ENCODE results near the gene CX3CR1.
"Not testable (repeated sequence)": the region's sequence is repeated elsewhere in the genome, so short reads cannot be mapped to it uniquely, and the experiment has no call there.

CX3CR1 gene

GRCh38 chr3:39325236-39325635, 45.4 kb upstream of the CX3CR1 start:
- no peaks in the 10 kb centered on the region for H3K79me2 ChIP-seq
- no peak overlapping the region for H3K27ac ChIP-seq
- H3K4me2 ChIP-seq (ENCODE audit: low read length): no peak overlapping the region
- no peaks in the 10 kb centered on the region for H3K27me3 ChIP-seq (ENCODE audit: control insufficient read depth, insufficient read depth, low read length)
- H2AFZ ChIP-seq: no peak overlapping the region
- H3K9ac ChIP-seq: no peak overlapping the region
- no peaks in the 10 kb centered on the region for H3K36me3 ChIP-seq (ENCODE audit: control insufficient read depth, insufficient read depth, low read length)
- H3K9me3 ChIP-seq (ENCODE audit: control insufficient read depth, low read length): no peaks in the 10 kb centered on the region
- no peak for TF ChIP-seq CTCF (IDR thresholded peaks at IDR 0.05)
- H3K4me3 ChIP-seq (ENCODE audit: low read depth, low read length): no peak overlapping the region
- H3K4me1 ChIP-seq: no peaks in the 10 kb centered on the region

- Histone ChIP-seq H3K9ac (no peak overlapping the region), H3K4me2 (ENCODE audit: low read length) (no peak overlapping the region), H3K36me3 (ENCODE audit: control insufficient read depth, insufficient read depth, low read length) (no peaks in the 10 kb centered on the region), H3K4me1 (no peaks in the 10 kb centered on the region), H3K4me3 (ENCODE audit: low read depth, low read length) (no peak overlapping the region), H3K27ac (no peak overlapping the region), H2AFZ (no peak overlapping the region), H3K27me3 (ENCODE audit: control insufficient read depth, insufficient read depth, low read length) (no peaks in the 10 kb centered on the region), H3K9me3 (ENCODE audit: control insufficient read depth, low read length) (no peaks in the 10 kb centered on the region), H3K79me2 (no peaks in the 10 kb centered on the region)
- no peak for TF ChIP-seq CTCF (IDR thresholded peaks at IDR 0.05)
Measured at GRCh38 chr3:39323494-39323893, 43.7 kb upstream of the CX3CR1 start.

- no peak overlapping the region for H2AFZ ChIP-seq
- H3K9ac ChIP-seq: no peak overlapping the region
- no peak overlapping the region for H3K27ac ChIP-seq
- no peak overlapping the region for H3K4me2 ChIP-seq (ENCODE audit: low read length)
- H3K36me3 ChIP-seq (ENCODE audit: control insufficient read depth, insufficient read depth, low read length): no peaks in the 10 kb centered on the region
- no peak overlapping the region for H3K4me3 ChIP-seq (ENCODE audit: low read depth, low read length)
- H3K79me2 ChIP-seq: no peaks in the 10 kb centered on the region
- H3K4me1 ChIP-seq: no peaks in the 10 kb centered on the region
- no peak for TF ChIP-seq CTCF (IDR thresholded peaks at IDR 0.05)
- H3K27me3 ChIP-seq (ENCODE audit: control insufficient read depth, insufficient read depth, low read length): no peaks in the 10 kb centered on the region
- H3K9me3 ChIP-seq (ENCODE audit: control insufficient read depth, low read length): no peaks in the 10 kb centered on the region
Measured at GRCh38 chr3:39322936-39323335, 43.1 kb upstream of the CX3CR1 start.

- not testable (repeated sequence) for H3K9me3 ChIP-seq (ENCODE audit: control insufficient read depth, low read length)
Measured at GRCh38 chr3:39322209-39322715, 42.4 kb upstream of the CX3CR1 start.

GRCh38 chr3:39321574-39321983, 41.7 kb upstream of the CX3CR1 start:
- H3K4me1 ChIP-seq; H3K36me3 ChIP-seq (ENCODE audit: control insufficient read depth, insufficient read depth, low read length); H2AFZ ChIP-seq; H3K27ac ChIP-seq; H3K4me3 ChIP-seq (ENCODE audit: low read depth, low read length); H3K9ac ChIP-seq; H3K27me3 ChIP-seq (ENCODE audit: control insufficient read depth, insufficient read depth, low read length); H3K79me2 ChIP-seq; H3K9me3 ChIP-seq (ENCODE audit: control insufficient read depth, low read length); H3K4me2 ChIP-seq (ENCODE audit: low read length): not testable (repeated sequence)

More at GRCh38 chr3:39322209-39322715, 42.4 kb upstream of the CX3CR1 start:
- H3K36me3 ChIP-seq (ENCODE audit: control insufficient read depth, insufficient read depth, low read length); H3K79me2 ChIP-seq; H3K4me3 ChIP-seq (ENCODE audit: low read depth, low read length); H2AFZ ChIP-seq; H3K27me3 ChIP-seq (ENCODE audit: control insufficient read depth, insufficient read depth, low read length); H3K27ac ChIP-seq; H3K4me2 ChIP-seq (ENCODE audit: low read length); H3K4me1 ChIP-seq; H3K9ac ChIP-seq: not testable (repeated sequence)

- Histone ChIP-seq H3K36me3 (ENCODE audit: control insufficient read depth, insufficient read depth, low read length) (no peaks in the 10 kb centered on the region), H3K4me1 (no peaks in the 10 kb centered on the region), H3K4me3 (ENCODE audit: low read depth, low read length) (no peak overlapping the region), H2AFZ (no peak overlapping the region), H3K9ac (no peak overlapping the region), H3K4me2 (ENCODE audit: low read length) (no peak overlapping the region), H3K27me3 (ENCODE audit: control insufficient read depth, insufficient read depth, low read length) (no peaks in the 10 kb centered on the region), H3K9me3 (ENCODE audit: control insufficient read depth, low read length) (no peaks in the 10 kb centered on the region), H3K79me2 (no peaks in the 10 kb centered on the region), H3K27ac (no peak overlapping the region)
- TF ChIP-seq CTCF (IDR thresholded peaks at IDR 0.05): no peak
Measured at GRCh38 chr3:39319249-39319648, 39.4 kb upstream of the CX3CR1 start.
